A673 (cell line): ENCODE data around the gene PDAP1. TPM values are rescaled to one million over a fixed set of nuclear protein-coding genes. Genes with fewer than 3 reads are reported as not detected.
A peak's percentile ranks its signal among the peaks of the same experiment; 100 is the strongest.
"Not testable (repeated sequence)": the region's sequence is repeated elsewhere in the genome, so short reads cannot be mapped to it uniquely, and the experiment has no call there.

ENCODE experiments used
- BruUV-seq: library from RNA; stranded (reverse); fragments of 400-500 nt; replicated peaks from 2 replicates; lab custom pipeline; 2021; lab: Mats Ljungman, UMichigan
- CTCF ChIA-PET: fragments of 300-600 bp; sonication (Branson Sonifier 250); formaldehyde crosslinking; loops from one replicate; lab custom pipeline; 2022; ENCODE audit warnings: antibody characterized with exemption; lab: Charles Lee
- POLR2A ChIA-PET: fragments of 300-600 bp; sonication (Branson Sonifier 250); formaldehyde crosslinking; loops from one replicate; lab custom pipeline; 2022; ENCODE audit warnings: antibody characterized with exemption; ENCODE audit not compliant: low non-redundant PET; lab: Charles Lee
- DNase-seq: peaks from one replicate; pipeline ENCODE4 v3.0.0-alpha.2; 2015; ENCODE audit warnings: low spot score
- H3K27ac ChIP-seq: fragments of 200-600 bp; sonication (generic); 2 replicates; pipeline ENCODE4 v1.5.1; 2016; ENCODE audit warnings: mixed run types, low read depth, mild to moderate bottlenecking, mixed read lengths, antibody characterized with exemption, low read length; ENCODE audit not compliant: poor library complexity, severe bottlenecking
- H3K27me3 ChIP-seq: fragments of 200-600 bp; sonication (generic); replicated peaks from 2 replicates; pipeline ENCODE4 v1.6.1; 2017; ENCODE audit warnings: mixed run types, low read depth, mild to moderate bottlenecking, mixed read lengths, antibody characterized with exemption, low read length; ENCODE audit not compliant: insufficient read depth, poor library complexity
- H3K36me3 ChIP-seq: fragments of 200-600 bp; sonication (generic); 2 replicates; pipeline ENCODE4 v1.6.1; 2016; ENCODE audit warnings: mixed run types, mild to moderate bottlenecking, mixed read lengths, antibody characterized with exemption, low read length; ENCODE audit not compliant: insufficient read depth, poor library complexity, severe bottlenecking
- H3K4me1 ChIP-seq: fragments of 200-600 bp; sonication (generic); 2 replicates; pipeline ENCODE4 v1.6.1; 2017; ENCODE audit warnings: mixed run types, mild to moderate bottlenecking, mixed read lengths, antibody characterized with exemption, low read length; ENCODE audit not compliant: insufficient read depth, poor library complexity, severe bottlenecking
- H3K4me3 ChIP-seq: fragments of 200-600 bp; sonication (generic); 2 replicates; pipeline ENCODE4 v1.5.1; 2016; ENCODE audit warnings: low read depth, mixed run types, mild to moderate bottlenecking, mixed read lengths, low read length; ENCODE audit not compliant: poor library complexity, severe bottlenecking
- H3K9me3 ChIP-seq: fragments of 200-600 bp; sonication (generic); 2 replicates; pipeline ENCODE4 v1.6.1; 2016; ENCODE audit warnings: mixed run types, low read depth, mild to moderate bottlenecking, mixed read lengths, antibody characterized with exemption, low read length; ENCODE audit not compliant: poor library complexity, severe bottlenecking
- CTCF ChIP-seq: fragments of 300-800, 200-600 bp; sonication (generic); conservative IDR thresholded peaks from 2 replicates; pipeline ENCODE4 v1.5.1; 2017; ENCODE audit warnings: low read depth, mild to moderate bottlenecking, antibody characterized with exemption, low read length, moderate library complexity, mixed read lengths
- EZH2 ChIP-seq: fragments of 200-600 bp; sonication (generic); IDR thresholded peaks from 2 replicates; pipeline ENCODE4 v1.6.1; 2017; ENCODE audit warnings: borderline replicate concordance, low read depth, mild to moderate bottlenecking, mixed read lengths, antibody characterized with exemption, low read length; ENCODE audit not compliant: poor library complexity, severe bottlenecking
- intact Hi-C: fragments of 100-400 bp; cut with micrococcal nuclease; formaldehyde crosslinking; loops from one replicate; pipeline ENCODE4 v1.10.0; 2022; ENCODE audit not compliant: unreplicated experiment
- total RNA-seq: library from RNA; stranded (reverse); gene quantifications from 2 replicates; pipeline ENCODE4 v1.2.3, GENCODE V29; 2021

The PDAP1 gene
- total RNA-seq, 1 experiment from 2014 or later: 164 TPM

DNA sequence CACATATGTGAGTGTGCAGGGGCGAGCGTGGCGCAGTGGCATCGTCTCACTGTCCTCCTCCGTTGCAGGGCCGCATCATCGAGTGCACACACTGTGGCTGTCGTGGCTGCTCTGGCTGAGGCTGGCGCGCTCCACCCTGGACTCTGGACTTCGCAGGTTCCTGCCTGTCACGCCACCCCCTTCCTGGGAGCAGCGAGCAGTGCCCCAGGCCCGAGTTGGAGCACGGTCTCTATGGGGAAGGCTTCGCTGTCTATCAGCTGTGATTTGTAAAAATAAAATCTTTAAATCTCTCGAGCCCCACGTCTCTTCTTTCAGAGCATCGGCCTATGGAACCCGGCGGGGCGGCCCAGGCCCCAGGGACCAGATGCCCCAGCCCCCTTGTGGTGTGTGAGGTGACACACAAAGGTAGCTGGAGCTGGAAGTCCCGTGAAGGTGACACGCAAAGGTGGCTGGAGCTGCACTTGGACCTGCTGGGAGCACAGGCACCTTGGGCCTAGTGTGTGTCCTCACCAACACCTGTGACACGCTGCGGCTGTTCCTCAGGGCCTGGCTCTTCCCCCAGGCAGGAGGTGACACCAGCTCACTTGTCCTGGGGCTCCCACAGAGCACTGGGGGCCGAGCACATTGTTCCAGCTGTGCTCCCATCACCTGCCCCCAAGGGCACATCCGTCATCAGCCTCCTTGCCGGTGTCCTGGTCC lies 11.1 kb upstream of the PDAP1 start:
- no TSS peak for BruUV-seq
- POLR2A ChIA-PET: no interaction called here
- no peak overlapping the region for H3K27ac ChIP-seq
- TF ChIP-seq CTCF: no peak
- TF ChIP-seq EZH2: no peak
- no peaks in the 10 kb centered on the region for H3K4me1 ChIP-seq
- CTCF ChIA-PET: interaction anchor here (0.6 kb wide), 1 partner anchor 1922 kb away, joined by 5 read pairs; no protein-coding TSS in a partner anchor
- no peaks in the 10 kb centered on the region for H3K9me3 ChIP-seq
- H3K36me3 ChIP-seq: peaks cover 87% of the 10 kb centered on the region
- H3K27me3 ChIP-seq: no peaks in the 10 kb centered on the region
- H3K4me3 ChIP-seq: no peak overlapping the region
- intact Hi-C loops: no loop called here
- no peak for DNase-seq

GRCh38 chr7:99418260-99418659 lies 9.9 kb upstream of the PDAP1 start:
- intact Hi-C loops: no loop called here
- TF ChIP-seq EZH2 (no peak), CTCF (no peak)
- H3K27ac ChIP-seq: no peak overlapping the region
- no TSS peak for BruUV-seq
- H3K4me1 ChIP-seq: no peaks in the 10 kb centered on the region
- H3K9me3 ChIP-seq: no peaks in the 10 kb centered on the region
- H3K27me3 ChIP-seq: no peaks in the 10 kb centered on the region
- DNase-seq: no peak
- POLR2A ChIA-PET: no interaction called here
- H3K36me3 ChIP-seq: peaks cover 87% of the 10 kb centered on the region
- CTCF ChIA-PET: no interaction called here
- no peak overlapping the region for H3K4me3 ChIP-seq

- BruUV-seq, H3K4me1 ChIP-seq, H3K27me3 ChIP-seq, H3K9me3 ChIP-seq, H3K4me3 ChIP-seq, intact Hi-C loops, H3K27ac ChIP-seq, CTCF ChIA-PET: not testable (repeated sequence)
- peaks cover 92% of the 10 kb centered on the region for H3K36me3 ChIP-seq
- POLR2A ChIA-PET: interaction anchor here (0.6 kb wide), 1 partner anchor 298 kb away, joined by 3 read pairs; no protein-coding TSS in a partner anchor
- peak; percentile 53 for DNase-seq
- peak; percentile 55 for TF ChIP-seq CTCF
These were observed 7.2 kb upstream of the PDAP1 start for GRCh38 chr7:99415513-99416127.
